ENCODE data around the gene DEPDC5. TPM values are rescaled to one million over a fixed set of nuclear protein-coding genes. Genes with fewer than 3 reads are reported as not detected.

The DEPDC5 gene
- total and polyA plus RNA-seq, 9 of the 15 experiments (the other 6 are each of a cell fraction or from before 2014, with no cell fraction given) = 2.3 to 12.3 (median 10.7) TPM

- TF ChIP-seq JUN (IDR thresholded peaks at IDR 0.05; ENCODE audit: borderline replicate concordance, low read depth, low read length) = no peak
- TF ChIP-seq JUN (CRISPR knock-in tag; IDR thresholded peaks at IDR 0.05; ENCODE audit: borderline replicate concordance) = no peak
- no peak for TF ChIP-seq GATAD2A (IDR thresholded peaks at IDR 0.05)
- peak; percentile 97 for TF ChIP-seq ZFP36 (IDR thresholded peaks at IDR 0.05; ENCODE audit: low read depth, low read length, partially characterized antibody)
- no peak for TF ChIP-seq OTX1 (CRISPR knock-in tag; IDR thresholded peaks at IDR 0.05)
- TF ChIP-seq LARP7 (IDR thresholded peaks at IDR 0.05) = no peak
- TF ChIP-seq COPS2 (conservative IDR thresholded peaks at IDR 0.05) = no peak
- peak in 2 of 3 experiments; percentile 2 to 3 for TF ChIP-seq YY1 (IDR thresholded peaks at IDR 0.05; ENCODE audit: borderline replicate concordance in 1 of 3, control insufficient read depth in 1 of 3, extremely low read depth in 1 of 3, insufficient read depth in 3 of 3, insufficient read length in 1 of 3, insufficient replicate concordance in 2 of 3, low read depth in 1 of 3, low read length in 2 of 3)
- no peak for TF ChIP-seq MCM7 (IDR thresholded peaks at IDR 0.05)
- peak; percentile 91 for TF ChIP-seq EGR1 (conservative IDR thresholded peaks at IDR 0.05)
- TF ChIP-seq, protein P1, sequence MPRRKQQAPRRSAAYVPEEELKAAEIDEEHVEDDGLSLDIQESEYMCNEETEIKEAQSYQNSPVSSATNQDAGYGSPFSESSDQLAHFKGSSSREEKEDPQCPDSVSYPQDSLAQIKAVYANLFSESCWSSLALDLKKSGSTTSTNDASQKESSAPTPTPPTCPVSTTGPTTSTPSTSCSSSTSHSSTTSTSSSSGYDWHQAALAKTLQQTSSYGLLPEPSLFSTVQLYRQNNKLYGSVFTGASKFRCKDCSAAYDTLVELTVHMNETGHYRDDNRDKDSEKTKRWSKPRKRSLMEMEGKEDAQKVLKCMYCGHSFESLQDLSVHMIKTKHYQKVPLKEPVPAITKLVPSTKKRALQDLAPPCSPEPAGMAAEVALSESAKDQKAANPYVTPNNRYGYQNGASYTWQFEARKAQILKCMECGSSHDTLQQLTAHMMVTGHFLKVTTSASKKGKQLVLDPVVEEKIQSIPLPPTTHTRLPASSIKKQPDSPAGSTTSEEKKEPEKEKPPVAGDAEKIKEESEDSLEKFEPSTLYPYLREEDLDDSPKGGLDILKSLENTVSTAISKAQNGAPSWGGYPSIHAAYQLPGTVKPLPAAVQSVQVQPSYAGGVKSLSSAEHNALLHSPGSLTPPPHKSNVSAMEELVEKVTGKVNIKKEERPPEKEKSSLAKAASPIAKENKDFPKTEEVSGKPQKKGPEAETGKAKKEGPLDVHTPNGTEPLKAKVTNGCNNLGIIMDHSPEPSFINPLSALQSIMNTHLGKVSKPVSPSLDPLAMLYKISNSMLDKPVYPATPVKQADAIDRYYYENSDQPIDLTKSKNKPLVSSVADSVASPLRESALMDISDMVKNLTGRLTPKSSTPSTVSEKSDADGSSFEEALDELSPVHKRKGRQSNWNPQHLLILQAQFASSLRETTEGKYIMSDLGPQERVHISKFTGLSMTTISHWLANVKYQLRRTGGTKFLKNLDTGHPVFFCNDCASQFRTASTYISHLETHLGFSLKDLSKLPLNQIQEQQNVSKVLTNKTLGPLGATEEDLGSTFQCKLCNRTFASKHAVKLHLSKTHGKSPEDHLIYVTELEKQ (CRISPR knock-in tag; IDR thresholded peaks at IDR 0.05) = no peak
- TF ChIP-seq HNRNPK (IDR thresholded peaks at IDR 0.05; ENCODE audit: low read depth, low read length, poor library complexity, severe bottlenecking) = no peak
- no peak for TF ChIP-seq MEIS2 (IDR thresholded peaks at IDR 0.05; ENCODE audit: partially characterized antibody)
- TF ChIP-seq ZNF780A (CRISPR knock-in tag; IDR thresholded peaks at IDR 0.05) = no peak
- TF ChIP-seq, protein P2, sequence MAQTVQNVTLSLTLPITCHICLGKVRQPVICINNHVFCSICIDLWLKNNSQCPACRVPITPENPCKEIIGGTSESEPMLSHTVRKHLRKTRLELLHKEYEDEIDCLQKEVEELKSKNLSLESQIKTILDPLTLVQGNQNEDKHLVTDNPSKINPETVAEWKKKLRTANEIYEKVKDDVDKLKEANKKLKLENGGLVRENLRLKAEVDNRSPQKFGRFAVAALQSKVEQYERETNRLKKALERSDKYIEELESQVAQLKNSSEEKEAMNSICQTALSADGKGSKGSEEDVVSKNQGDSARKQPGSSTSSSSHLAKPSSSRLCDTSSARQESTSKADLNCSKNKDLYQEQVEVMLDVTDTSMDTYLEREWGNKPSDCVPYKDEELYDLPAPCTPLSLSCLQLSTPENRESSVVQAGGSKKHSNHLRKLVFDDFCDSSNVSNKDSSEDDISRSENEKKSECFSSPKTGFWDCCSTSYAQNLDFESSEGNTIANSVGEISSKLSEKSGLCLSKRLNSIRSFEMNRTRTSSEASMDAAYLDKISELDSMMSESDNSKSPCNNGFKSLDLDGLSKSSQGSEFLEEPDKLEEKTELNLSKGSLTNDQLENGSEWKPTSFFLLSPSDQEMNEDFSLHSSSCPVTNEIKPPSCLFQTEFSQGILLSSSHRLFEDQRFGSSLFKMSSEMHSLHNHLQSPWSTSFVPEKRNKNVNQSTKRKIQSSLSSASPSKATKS (CRISPR knock-in tag; IDR thresholded peaks at IDR 0.05) = no peak
- no peak for TF ChIP-seq GATA2 (CRISPR knock-in tag; IDR thresholded peaks at IDR 0.05)
- no peak for TF ChIP-seq FOXM1 (IDR thresholded peaks at IDR 0.05; ENCODE audit: low read depth)
- no peak for TF ChIP-seq FOXM1 (CRISPR knock-in tag; IDR thresholded peaks at IDR 0.05; ENCODE audit: low read depth)
- no peak for TF ChIP-seq ZNF764 (CRISPR knock-in tag; IDR thresholded peaks at IDR 0.05; ENCODE audit: low read depth)
- no peak for TF ChIP-seq ZNF561 (CRISPR knock-in tag; conservative IDR thresholded peaks at IDR 0.05)
- TF ChIP-seq NCOA6 (IDR thresholded peaks at IDR 0.05) = no peak
- peak; percentile 46 for TF ChIP-seq HCFC1 (IDR thresholded peaks at IDR 0.05; ENCODE audit: low read depth, low read length)
- TF ChIP-seq NR2C2 (CRISPR knock-in tag; IDR thresholded peaks at IDR 0.05) = no peak
- TF ChIP-seq NR2C2 (tag; IDR thresholded peaks at IDR 0.05) = peak; percentile 76
These were observed at the start of gene DEPDC5 (continued) for GRCh38 chr22:31753634-31754501.

Data from K562 (cell line).